GM12874 (cell line): ENCODE data around the gene DKKL1.

Source experiments
- CTCF ChIP-seq: IDR thresholded peaks from 2 replicates; pipeline ENCODE4 v1.5.1; 2011; ENCODE audit warnings: low read depth, mild to moderate bottlenecking, control low read depth, low read length, moderate library complexity; ENCODE audit not compliant: insufficient read depth

Gene DKKL1

GRCh38 chr19:49374665-49375434 lies 11.2 kb downstream of the DKKL1 start:
- no peak for TF ChIP-seq CTCF

DNA sequence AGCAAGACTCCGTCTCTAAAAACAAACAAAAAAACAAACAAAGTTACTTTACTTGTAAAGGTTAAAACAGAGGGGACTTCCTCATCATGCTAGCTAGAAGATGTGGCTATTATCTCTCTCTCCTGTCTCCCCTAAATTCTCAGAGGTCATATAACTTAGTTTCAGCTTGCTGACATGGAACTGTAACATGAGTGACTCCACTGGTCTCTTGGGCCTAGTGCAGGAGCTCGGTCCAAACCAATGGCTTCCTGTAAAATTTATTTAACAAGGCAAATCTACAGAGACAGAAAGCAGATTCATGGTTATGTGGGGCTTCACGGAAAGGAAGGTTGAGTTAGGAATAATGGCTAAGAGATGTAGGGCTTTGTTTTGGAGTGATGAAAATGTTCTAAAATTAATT lies 14.8 kb downstream of the DKKL1 start:
- TF ChIP-seq CTCF: no peak

DNA sequence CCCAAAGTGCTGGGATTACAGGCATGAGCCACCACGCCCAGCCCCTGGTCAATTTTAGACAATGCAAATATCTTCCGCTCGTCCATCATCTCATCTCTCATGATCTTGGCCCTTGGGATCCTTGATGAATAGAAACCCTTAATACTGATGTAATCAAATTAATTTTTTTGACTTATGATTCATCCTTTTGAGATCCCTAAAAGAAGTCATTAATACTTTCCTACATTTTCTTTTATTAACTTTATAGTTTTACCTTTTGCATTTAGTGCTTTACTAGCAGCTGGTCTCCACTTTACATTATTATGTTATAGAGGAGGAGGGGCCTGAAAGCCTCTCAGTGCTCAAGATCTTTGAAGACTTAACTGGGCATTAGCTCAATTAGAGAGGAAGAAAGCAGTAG lies 16.7 kb downstream of the DKKL1 start:
- TF ChIP-seq CTCF: no peak

DNA sequence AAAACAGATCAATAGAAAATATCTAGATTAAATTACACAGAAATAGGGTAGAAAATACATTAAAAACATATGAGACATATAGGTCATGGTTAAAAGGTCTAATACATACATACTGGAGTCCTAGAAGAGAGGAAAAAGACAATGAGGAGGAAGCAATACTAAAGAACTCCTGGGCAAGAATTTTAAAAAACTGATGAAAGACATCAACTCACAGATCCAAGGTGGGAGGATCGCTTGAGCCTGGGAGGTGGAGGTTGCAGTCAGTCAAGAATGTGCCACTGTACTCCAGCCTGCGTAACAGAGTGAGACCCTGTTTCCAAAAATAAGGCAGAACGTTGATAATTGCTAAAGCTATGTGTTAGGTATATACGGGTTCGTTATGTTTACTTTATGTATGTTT lies 19.0 kb downstream of the DKKL1 start:
- no peak for TF ChIP-seq CTCF

DNA sequence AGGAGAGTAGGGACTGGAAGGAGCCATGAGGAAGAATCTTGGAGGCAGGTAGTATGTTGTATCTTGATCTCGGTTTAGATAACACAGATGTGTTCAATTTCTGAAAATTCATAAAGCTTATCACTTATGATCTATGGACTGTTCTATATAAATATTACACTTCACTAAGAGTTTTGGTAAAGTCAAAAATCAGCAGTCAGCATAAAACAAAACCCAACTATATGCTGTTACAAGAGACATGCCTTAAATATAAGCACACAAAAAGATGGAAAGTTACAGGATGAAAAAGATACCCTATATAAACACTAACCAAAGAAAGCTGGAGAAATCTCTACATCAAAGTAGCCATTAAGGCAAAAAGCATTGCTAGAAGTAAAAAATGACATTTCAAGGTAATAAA lies 19.9 kb downstream of the DKKL1 start:
- no peak for TF ChIP-seq CTCF

DNA sequence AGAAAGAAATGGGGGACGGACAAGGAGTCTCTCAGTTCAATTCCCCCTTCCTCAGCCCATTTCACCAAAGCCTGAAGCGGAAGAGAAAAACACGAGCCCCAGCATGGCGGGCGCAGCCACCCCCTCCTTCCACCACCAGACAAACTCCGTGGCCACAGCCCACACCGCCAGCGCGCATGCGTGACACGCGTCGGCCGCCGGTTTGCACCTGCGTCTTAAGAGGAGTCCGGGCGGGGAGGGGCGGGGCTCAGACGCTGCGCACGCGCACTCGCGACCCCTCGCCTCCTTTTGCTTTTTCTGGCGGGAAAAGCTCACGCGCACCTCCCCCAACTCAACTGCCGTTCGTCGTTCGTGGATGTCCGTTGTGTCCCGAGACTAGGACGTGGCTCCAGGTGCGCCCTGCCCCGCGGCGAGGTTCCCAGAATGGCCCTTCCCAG lies 24.3 kb downstream of the DKKL1 start, which contains the start of gene KASH5:
KASH5 (plus strand) TSS at position 314 of the 437 bp plus-strand sequence. CDS start 2,635 bp downstream, outside the sequence.
- TF ChIP-seq CTCF: no peak

DNA sequence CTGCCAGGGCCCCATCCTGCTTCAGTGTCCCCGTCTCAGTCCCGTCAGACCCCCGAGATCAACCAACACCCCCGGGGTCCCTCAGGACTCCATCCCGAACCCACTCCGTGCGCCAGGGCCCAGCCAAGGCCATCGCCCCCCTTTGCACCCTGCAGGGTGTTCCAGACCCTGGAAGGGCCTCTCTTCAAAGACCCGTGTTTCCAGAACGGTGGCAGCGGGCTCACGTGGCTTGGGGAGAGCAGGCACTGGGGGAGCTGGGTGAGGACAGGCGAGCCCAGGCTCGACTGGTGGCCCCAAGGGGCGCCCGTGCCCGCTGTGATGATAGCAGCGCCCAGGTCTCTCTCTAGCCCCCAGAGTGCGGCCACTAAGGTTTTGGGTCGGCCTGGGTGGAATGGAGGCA lies 25.7 kb downstream of the DKKL1 start:
- no peak for TF ChIP-seq CTCF
